ENCODE results near the gene GSTP1.
"Not testable (repeated sequence)": the region's sequence is repeated elsewhere in the genome, so short reads cannot be mapped to it uniquely, and the experiment has no call there.

Gene GSTP1

DNA sequence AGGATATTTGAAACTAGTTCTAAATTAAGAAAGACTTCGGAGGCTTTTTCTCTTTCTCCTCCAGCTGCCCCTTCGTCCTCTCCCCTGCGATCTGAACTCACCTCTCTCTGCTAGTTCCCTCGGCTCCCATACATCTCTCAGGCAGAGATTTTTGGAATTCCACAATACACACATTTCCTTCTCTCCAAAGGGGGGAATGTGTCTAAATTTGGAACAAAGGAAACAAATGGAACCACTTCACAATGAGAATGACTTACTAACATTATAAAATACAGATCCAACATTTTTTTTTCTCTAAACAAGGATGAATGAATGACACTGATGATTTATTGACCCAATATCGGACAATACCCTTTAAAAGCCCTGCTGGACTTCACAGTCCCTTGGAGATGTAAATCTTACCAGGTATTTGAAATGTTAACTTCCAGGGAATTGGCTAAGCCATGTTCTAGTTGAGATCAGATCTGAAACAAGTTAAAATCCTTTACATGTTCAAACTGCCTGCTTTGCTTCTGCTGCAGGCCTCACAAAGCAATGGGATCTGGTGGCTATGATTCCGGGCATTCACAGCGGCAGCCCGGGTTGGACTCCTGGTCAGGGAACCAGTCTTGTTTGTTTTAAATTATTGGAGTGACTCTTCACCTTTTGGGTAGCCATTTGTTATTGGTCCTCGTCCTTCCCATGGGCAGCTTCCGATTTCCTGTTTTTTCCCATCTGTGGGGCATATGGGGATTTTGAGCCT, 20.5 kb upstream of the GSTP1 start:
- DNase-seq (ENCODE audit: insufficient read length, low spot score) (no peak), FAIRE-seq (no peak)

DNA sequence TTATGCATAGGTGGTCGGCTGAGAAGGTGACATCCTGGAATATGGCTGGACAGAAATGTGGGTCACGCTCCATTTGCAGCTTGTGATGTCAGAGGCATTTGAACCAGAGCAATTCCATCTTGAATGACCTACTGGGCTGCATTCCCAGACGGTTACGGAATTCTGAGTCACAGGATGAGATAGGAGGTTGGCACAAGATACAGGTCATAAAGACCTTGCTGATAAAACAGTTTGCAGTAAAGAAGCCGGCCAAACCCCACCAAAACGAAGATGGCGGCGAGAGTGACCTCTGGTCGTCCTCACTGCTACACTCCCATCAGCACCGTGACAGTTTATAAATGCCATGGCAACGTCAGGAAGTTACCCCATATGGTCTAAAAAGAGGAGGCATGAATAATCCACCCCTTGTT, 19.9 kb upstream of the GSTP1 start:
- FAIRE-seq (peak; percentile 85), DNase-seq (ENCODE audit: insufficient read length, low spot score) (peak; percentile 63)

DNA sequence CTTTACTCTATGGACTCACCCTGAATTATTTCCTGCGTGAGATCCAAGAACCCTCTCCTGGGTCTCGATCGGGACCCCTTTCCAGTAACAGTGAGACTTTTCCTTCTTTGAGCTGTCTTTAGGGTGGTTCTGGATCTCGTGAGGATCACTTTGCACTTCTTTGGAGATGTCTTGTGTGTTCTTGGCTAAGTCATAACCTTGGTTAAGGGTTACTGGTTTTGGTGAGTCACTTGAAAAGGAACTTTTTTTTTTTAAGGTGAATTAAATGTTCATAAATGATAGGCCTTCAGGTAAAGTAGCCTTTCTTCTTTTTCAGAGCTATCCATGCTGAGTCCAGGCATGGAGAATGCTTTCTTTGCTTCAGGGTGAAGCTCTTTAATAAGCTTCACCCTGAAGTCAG, 19.4 kb upstream of the GSTP1 start:
- DNase-seq (ENCODE audit: insufficient read length, low spot score) (no peak), FAIRE-seq (no peak)

DNA sequence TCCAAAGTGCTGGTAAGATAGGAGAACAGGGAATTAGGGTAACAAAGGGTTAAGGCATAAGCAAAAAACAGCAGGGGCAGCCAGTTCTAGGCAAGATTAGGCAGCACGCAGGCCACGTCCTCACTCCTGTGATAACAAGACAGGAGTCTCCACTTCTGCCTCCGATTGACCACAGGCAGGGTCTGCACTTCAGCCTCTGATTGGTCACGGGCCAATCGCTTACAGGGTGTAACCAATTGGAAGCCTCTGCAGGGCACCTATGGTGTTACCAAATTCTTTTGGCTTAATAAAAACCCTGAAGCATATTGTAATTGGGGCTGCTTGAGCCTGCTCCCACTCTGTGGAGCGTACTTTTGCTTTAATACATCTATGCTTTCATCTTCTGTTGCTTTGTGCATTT, 12.2 kb upstream of the GSTP1 start:
- FAIRE-seq: no peak
- DNase-seq (ENCODE audit: insufficient read length, low spot score): no peak

DNA sequence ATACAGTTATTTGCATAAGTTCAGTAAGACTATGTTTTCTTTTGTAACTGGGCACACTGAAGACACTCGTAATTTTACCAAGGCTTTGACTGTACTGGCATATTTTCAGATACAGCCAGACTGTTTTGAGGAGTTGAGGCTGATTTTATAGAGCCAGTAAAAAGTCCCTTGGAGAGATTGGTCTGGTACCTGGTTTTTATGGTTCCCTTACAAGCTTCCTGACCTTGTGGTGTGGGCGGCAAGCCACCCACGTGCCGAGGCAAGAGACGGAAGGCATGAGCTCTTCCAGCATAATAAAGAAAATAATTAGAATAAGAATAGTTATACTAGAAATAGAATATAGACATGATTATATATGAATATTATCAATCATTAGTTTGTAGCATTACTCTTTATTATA, 11.3 kb upstream of the GSTP1 start:
- no peak for FAIRE-seq
- DNase-seq (ENCODE audit: insufficient read length, low spot score): no peak

DNA sequence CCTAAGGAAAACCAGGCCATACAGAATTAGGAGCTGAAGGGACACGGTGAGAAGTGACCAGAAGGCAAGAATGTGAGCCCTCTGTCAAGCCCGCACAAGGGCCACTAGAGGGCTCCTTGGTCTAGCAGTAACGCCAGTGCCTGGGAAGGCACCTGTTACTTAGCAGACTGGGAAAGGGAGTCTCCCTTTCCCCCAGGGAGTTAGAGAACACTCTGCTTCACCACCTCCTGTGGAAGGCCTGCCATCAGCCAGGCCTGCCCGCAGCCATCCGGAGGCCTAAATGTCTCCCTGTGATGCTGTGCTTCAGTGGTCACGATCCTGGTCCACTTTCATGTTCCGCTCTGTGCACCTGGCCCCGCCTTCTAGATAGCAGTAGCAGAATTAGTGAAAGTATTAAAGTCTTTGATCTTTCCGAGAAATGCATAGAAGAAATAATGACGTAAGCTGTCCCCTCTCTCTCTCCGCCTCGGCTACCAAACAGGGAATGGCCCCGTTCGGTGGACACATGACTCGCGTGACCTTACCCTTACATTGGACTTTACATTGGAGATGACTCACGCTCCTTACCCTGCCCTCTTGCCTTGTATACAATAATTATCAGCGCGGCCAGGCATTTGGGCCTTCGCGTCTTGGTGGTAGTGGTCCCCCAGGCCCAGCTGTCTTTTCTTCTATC, 10.7 kb upstream of the GSTP1 start:
- peak; percentile 81 for FAIRE-seq
- DNase-seq (ENCODE audit: insufficient read length, low spot score): no peak

DNA sequence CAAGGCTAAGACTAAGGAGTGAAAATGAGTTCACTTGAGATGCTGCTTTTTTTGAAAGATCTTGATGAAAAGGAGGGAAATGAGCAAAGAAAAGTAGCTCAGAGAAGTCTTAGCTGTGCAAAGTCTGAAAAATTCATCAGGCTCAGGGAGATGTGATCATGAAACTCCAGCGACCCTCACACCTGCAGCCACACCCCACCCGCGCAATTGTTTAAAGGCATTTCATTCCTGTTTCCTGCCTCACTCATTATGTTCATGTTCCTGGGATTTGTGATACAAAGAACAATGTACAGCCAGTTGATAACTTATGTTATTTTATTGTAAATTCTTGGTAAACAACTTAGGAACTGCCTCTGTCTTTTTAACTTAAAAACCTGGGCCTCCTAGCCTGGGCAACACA, 8.7 kb upstream of the GSTP1 start:
- FAIRE-seq: no peak
- no peak for DNase-seq (ENCODE audit: insufficient read length, low spot score)

DNA sequence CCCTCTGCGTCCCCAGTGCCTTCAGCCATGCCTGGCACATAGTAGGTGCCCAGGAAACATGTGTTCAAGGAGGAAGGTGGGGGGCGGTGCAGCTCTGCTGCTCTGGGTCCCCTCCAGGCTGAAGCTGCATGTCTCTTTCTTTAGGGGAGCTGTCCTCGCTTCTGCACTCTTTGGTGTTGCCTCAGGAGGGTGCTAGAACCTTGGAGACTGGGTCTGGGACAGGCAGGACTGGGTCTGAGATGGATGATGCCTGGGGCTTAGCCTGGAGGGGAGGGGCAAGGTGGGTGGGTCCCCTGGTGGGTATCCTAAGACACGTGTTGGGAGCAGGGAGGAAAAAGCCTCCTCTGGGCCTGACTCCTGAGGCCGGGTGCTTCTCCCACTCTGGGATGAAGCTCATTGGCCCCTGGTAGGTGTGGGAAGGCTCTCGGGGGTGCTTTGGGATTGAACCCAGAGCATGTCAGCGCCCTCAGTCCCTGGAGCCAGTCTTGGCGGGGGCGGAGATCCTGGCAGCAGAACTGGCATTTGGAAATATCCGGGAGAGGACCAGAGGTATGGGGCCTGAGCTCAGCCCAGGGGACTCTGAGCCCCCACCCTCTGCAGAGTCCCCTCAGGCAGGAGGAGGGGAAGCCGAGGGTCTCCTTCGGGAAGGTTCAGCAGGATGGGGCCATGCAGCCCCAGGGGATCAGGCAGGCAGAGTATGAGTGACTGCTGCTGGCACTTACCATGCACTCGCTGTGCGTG, 6.7 kb upstream of the GSTP1 start:
- FAIRE-seq: no peak
- DNase-seq (ENCODE audit: insufficient read length, low spot score): no peak

DNA sequence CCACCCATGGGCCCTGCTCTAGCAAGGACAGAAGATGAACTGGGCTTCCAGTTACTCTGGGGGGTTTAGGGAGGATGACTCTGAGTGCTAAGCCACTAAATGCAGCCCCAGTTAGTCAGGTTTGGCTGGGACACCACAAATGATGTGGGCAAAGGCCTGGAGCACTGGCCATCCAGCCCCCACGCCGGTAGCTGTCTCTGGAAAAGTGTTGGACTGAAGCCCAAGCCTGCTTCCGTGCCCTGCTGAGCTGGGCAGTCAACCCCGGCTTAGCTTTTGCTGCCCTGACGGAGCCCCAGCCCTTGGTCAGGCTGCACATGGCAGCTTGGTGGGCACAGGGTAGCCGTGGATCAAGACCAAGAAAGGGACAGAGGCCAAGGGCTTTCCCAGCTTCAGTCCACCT, 5.7 kb upstream of the GSTP1 start:
- no peak for FAIRE-seq
- DNase-seq (ENCODE audit: insufficient read length, low spot score): no peak

DNA sequence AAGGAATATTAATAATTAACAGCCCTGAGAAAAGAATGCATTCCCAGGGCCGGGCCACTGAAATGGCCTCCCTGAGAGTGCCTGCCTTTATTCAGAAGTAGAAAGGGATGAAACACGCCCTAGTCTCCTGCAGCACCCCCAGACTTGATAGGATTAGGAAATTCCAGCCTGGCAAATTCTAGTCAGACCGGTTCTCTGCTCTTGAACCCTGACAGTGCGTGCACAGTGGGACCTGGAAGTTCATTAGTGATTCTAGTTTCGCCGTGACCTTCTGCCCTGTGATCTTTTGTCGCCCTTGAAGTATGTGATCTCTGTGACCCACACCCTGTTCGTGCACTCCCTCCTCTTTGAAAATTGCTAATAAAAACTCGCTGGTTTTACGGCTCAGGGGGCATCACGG, 2.1 kb upstream of the GSTP1 start:
- FAIRE-seq: no peak
- DNase-seq (ENCODE audit: insufficient read length, low spot score): no peak

DNA sequence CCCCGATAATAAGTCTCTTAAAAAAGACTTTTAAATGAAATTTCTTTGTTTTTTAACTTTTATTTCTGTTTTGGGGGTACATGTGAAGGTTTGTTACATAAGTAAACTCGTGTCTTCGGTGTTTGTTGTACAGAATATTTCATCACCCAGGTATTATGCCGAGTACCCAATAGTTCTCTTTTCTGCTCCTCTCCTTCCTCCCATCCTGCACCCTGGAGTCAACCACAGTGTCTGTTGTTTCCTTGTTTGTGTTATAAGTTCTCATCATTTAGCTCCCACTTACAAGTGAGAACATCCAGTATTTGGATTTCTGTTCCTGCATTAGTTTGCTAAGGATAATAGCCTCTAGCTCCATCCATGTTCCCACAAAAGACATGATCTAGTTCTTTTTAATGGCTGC, 1.6 kb upstream of the GSTP1 start:
- FAIRE-seq: no peak
- DNase-seq (ENCODE audit: insufficient read length, low spot score): no peak

DNA sequence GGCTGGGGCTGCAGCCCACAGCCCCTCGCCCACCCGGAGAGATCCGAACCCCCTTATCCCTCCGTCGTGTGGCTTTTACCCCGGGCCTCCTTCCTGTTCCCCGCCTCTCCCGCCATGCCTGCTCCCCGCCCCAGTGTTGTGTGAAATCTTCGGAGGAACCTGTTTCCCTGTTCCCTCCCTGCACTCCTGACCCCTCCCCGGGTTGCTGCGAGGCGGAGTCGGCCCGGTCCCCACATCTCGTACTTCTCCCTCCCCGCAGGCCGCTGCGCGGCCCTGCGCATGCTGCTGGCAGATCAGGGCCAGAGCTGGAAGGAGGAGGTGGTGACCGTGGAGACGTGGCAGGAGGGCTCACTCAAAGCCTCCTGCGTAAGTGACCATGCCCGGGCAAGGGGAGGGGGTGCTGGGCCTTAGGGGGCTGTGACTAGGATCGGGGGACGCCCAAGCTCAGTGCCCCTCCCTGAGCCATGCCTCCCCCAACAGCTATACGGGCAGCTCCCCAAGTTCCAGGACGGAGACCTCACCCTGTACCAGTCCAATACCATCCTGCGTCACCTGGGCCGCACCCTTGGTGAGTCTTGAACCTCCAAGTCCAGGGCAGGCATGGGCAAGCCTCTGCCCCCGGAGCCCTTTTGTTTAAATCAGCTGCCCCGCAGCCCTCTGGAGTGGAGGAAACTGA, 731 bp downstream of the GSTP1 start:
- FAIRE-seq: peak; percentile 26
- no peak for DNase-seq (ENCODE audit: insufficient read length, low spot score)

DNA sequence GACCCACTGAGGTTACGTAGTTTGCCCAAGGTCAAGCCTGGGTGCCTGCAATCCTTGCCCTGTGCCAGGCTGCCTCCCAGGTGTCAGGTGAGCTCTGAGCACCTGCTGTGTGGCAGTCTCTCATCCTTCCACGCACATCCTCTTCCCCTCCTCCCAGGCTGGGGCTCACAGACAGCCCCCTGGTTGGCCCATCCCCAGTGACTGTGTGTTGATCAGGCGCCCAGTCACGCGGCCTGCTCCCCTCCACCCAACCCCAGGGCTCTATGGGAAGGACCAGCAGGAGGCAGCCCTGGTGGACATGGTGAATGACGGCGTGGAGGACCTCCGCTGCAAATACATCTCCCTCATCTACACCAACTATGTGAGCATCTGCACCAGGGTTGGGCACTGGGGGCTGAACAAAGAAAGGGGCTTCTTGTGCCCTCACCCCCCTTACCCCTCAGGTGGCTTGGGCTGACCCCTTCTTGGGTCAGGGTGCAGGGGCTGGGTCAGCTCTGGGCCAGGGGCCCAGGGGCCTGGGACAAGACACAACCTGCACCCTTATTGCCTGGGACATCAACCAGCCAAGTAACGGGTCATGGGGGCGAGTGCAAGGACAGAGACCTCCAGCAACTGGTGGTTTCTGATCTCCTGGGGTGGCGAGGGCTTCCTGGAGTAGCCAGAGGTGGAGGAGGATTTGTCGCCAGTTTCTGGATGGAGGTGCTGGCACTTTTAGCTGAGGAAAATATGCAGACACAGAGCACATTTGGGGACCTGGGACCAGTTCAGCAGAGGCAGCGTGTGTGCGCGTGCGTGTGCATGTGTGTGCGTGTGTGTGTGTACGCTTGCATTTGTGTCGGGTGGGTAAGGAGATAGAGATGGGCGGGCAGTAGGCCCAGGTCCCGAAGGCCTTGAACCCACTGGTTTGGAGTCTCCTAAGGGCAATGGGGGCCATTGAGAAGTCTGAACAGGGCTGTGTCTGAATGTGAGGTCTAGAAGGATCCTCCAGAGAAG, 1.6 kb downstream of the GSTP1 start:
- FAIRE-seq (peak; percentile 49), DNase-seq (ENCODE audit: insufficient read length, low spot score) (no peak)

DNA sequence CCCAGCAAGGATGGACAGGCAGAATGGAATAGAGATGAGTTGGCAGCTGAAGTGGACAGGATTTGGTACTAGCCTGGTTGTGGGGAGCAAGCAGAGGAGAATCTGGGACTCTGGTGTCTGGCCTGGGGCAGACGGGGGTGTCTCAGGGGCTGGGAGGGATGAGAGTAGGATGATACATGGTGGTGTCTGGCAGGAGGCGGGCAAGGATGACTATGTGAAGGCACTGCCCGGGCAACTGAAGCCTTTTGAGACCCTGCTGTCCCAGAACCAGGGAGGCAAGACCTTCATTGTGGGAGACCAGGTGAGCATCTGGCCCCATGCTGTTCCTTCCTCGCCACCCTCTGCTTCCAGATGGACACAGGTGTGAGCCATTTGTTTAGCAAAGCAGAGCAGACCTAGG, 2.3 kb downstream of the GSTP1 start:
- no peak for FAIRE-seq
- no peak for DNase-seq (ENCODE audit: insufficient read length, low spot score)

DNA sequence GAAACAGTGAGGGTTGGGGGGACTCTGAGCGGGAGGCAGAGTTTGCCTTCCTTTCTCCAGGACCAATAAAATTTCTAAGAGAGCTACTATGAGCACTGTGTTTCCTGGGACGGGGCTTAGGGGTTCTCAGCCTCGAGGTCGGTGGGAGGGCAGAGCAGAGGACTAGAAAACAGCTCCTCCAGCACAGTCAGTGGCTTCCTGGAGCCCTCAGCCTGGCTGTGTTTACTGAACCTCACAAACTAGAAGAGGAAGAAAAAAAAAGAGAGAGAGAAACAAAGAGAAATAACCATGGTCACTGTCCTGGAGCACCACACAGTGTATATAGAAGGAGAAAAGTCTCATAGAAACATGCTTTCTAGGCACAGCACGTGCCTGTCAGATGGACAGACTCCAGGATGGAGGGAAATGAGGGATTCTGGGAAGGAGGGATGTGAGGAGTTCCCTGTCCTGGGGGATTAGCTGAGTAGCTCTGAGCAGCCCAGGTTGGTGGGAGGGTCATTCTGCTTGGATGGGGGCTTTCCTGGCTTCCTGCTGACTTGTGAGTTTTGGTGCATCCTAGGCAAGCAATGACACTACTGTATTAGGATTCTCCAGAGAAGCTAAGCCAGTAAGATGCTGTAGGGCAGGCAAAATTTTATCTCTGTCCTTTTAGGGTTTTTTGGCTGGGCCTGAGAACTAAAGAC, 3.1 kb downstream of the GSTP1 start:
- DNase-seq (ENCODE audit: insufficient read length, low spot score): no peak
- no peak for FAIRE-seq

DNA sequence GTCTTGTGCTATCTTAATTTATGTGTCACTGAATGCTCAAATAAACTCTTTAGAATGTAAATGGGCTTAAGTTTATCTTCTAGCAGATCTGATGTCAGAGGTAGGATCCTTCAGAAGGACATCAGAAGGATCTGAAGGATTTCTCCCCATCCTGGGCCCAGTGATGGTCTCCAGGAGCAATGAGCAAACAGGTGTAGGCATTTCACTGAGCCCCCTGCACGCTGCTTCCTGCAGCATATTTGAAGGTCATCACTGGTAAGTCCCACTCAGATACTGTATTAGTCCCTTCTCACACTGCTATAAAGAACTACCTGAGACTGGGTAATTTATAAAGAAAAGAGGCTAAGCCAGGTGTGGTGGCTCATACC, 4.5 kb downstream of the GSTP1 start:
- no peak for FAIRE-seq
- no peak for DNase-seq (ENCODE audit: insufficient read length, low spot score)

DNA sequence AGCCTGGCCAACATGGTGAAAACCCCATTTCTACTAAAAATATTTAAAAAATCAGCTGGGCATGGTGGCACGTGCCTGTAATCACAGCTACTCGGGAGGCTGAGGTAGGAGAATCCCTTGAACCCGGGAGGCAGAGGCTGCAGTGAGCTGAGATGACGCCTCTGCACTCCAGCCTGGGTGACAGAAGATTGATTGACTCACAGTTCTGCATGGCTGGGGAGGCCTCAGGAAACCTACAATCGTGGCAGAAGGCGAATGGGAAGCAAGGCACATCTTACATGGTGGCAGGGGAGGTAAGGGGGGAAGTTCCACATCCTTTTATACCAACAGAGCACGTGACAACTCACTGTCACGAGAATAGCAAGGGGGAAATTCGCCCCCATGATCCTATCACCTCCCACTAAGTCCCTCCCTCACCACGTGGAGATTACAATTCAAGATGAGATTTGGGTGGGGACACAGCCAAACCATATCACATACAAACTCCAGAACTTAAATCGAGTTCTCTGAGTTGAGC, 5.3 kb downstream of the GSTP1 start:
- not testable (repeated sequence) for FAIRE-seq; DNase-seq (ENCODE audit: insufficient read length, low spot score)

DNA sequence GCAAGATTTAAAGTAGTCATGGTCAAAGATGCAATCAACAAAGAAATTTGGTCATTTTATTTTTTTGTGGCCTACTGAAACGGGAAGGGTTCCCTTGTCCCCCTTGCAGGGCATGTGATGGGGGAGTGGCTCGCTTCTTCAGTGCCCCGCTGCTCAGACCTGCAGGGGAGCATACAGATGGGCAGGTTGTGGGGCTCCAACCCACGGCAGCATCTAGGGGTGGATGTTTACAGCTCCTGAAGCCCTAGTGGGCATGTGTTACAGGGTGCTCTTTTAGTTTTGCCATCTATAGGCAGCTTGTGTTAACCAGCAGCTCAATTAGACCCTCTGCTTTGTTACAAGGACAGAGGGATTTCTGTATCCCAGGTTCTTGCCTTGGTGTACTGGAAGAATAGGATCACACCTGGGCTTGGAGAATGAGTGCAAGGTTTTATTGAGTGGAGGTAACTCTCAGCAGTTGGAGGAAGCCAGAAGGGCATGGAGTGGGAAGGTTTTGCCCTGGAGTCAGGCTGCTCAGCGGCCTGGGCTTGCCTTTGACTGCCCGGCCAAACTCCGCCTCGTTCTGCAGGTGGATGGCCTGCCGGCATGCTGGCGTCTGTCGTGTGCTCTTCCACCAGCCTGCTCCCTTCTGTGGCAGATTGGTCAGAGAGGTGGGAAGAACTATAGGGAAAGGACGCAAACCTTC, 9.4 kb downstream of the GSTP1 start:
- FAIRE-seq (no peak), DNase-seq (ENCODE audit: insufficient read length, low spot score) (no peak)

DNA sequence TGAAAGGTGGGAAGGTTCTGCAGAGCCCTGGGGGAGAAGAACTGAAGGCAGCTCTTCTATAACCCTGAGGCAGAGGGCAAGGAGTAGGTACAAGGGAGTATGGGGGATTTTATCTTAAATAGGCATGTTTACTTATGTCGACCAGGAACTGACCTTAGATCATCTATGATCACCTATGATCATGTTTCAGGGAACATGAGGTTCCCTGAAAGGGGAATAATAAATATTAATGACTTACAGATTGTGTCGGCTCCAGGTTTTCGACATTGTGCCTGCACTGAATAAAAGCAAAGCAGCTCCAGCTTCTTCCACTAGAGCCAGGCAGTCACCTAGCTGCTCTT, 9.9 kb downstream of the GSTP1 start:
- no peak for FAIRE-seq

More for the DNA sequence above, 9.9 kb downstream of the GSTP1 start:
- no peak for DNase-seq (ENCODE audit: insufficient read length, low spot score)

All from HTR-8/SVneo (cell line).